Loucy (cell line): Measurements from ENCODE around the gene EFCAB5.

ENCODE experiments used
- H2AFZ ChIP-seq: fragments of 200-600 bp; sonication (generic); 2 replicates; pipeline ENCODE4 v1.6.0; 2016; ENCODE audit warnings: antibody characterized with exemption, mild to moderate bottlenecking, low read length, moderate library complexity
- H3F3A ChIP-seq: fragments of 200-600 bp; 2 replicates; pipeline ENCODE4 v1.6.0; 2016; ENCODE audit warnings: antibody characterized with exemption, low read depth, mild to moderate bottlenecking
- H3K27me3 ChIP-seq: fragments of 200-600 bp; sonication (generic); 2 replicates; pipeline ENCODE4 v1.6.1; 2014; ENCODE audit warnings: low read length, mild to moderate bottlenecking; ENCODE audit not compliant: insufficient read depth, poor library complexity, severe bottlenecking
- H3K36me3 ChIP-seq: fragments of 200-600 bp; sonication (generic); 2 replicates; pipeline ENCODE4 v1.6.1; 2016; ENCODE audit warnings: low read length; ENCODE audit not compliant: insufficient read depth
- H3K4me1 ChIP-seq: fragments of 200-600 bp; sonication (generic); 2 replicates; pipeline ENCODE4 v1.5.1; 2014; ENCODE audit warnings: low read length, mild to moderate bottlenecking; ENCODE audit not compliant: insufficient read depth, poor library complexity, severe bottlenecking
- H3K4me2 ChIP-seq: fragments of 200-600 bp; sonication (generic); 2 replicates; pipeline ENCODE4 v1.6.0; 2014; ENCODE audit warnings: antibody characterized with exemption, low read length, low read depth, mild to moderate bottlenecking; ENCODE audit not compliant: poor library complexity, severe bottlenecking
- H3K4me3 ChIP-seq: fragments of 200-600 bp; sonication (generic); 2 replicates; pipeline ENCODE4 v1.5.1; 2014; ENCODE audit warnings: low read length, mild to moderate bottlenecking, mixed read lengths; ENCODE audit not compliant: poor library complexity, severe bottlenecking
- H3K79me2 ChIP-seq: fragments of 200-600 bp; sonication (generic); 2 replicates; pipeline ENCODE4 v1.6.1; 2014; ENCODE audit warnings: low read length; ENCODE audit not compliant: insufficient read depth
- H3K9ac ChIP-seq: fragments of 200-600 bp; sonication (generic); 2 replicates; pipeline ENCODE4 v1.6.0; 2014; ENCODE audit warnings: mild to moderate bottlenecking, low read depth, low read length, moderate library complexity; ENCODE audit not compliant: poor library complexity, severe bottlenecking
- H3K9me2 ChIP-seq: fragments of 200-600 bp; sonication (generic); replicated peaks from 2 replicates; pipeline ENCODE4 v1.6.1; 2016; ENCODE audit warnings: low read depth, low read length, mixed read lengths
- H3K9me3 ChIP-seq: fragments of 200-600 bp; sonication (generic); 2 replicates; pipeline ENCODE4 v1.6.1; 2014; ENCODE audit warnings: mild to moderate bottlenecking, antibody characterized with exemption, low read length, low read depth; ENCODE audit not compliant: insufficient read depth
- H4K20me1 ChIP-seq: fragments of 200-600 bp; sonication (generic); 2 replicates; pipeline ENCODE4 v1.6.0; 2014; ENCODE audit warnings: antibody characterized with exemption, low read length, mild to moderate bottlenecking; ENCODE audit not compliant: insufficient read depth, poor library complexity, severe bottlenecking
- EZH2phosphoT487 ChIP-seq: fragments of 200-600 bp; IDR thresholded peaks from 2 replicates; pipeline ENCODE4 v1.6.1; 2018; ENCODE audit warnings: antibody characterized with exemption, mild to moderate bottlenecking, moderate library complexity, borderline replicate concordance
- TF ChIP-seq, protein P1 (sequence below): fragments of 200-600 bp; sonication (generic); conservative IDR thresholded peaks from 2 replicates; pipeline ENCODE4 v1.5.1; 2014; ENCODE audit warnings: mild to moderate bottlenecking, antibody characterized with exemption, low read length

The EFCAB5 gene

DNA sequence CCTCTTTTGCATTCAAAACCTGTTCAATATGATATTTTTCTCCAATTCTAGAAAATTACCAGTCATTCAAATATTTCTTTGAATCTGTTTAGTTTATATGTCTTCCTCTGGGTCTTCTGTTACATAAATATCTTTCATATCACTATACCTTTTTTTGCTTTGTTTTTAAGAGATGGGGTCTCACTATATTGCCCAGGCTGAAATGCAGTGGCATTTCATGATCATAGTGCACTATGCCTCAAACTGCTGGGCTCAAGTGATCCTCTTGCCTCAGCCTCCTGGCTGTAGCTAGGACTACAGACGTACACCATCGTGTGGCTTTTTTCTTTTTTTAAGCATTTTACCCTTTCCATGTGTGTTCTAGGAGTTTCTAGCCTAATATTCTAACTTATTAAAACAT lies 214.0 kb downstream of the EFCAB5 start:
- peaks cover 16% of the 10 kb centered on the region for H3K79me2 ChIP-seq
- TF ChIP-seq, protein P1, sequence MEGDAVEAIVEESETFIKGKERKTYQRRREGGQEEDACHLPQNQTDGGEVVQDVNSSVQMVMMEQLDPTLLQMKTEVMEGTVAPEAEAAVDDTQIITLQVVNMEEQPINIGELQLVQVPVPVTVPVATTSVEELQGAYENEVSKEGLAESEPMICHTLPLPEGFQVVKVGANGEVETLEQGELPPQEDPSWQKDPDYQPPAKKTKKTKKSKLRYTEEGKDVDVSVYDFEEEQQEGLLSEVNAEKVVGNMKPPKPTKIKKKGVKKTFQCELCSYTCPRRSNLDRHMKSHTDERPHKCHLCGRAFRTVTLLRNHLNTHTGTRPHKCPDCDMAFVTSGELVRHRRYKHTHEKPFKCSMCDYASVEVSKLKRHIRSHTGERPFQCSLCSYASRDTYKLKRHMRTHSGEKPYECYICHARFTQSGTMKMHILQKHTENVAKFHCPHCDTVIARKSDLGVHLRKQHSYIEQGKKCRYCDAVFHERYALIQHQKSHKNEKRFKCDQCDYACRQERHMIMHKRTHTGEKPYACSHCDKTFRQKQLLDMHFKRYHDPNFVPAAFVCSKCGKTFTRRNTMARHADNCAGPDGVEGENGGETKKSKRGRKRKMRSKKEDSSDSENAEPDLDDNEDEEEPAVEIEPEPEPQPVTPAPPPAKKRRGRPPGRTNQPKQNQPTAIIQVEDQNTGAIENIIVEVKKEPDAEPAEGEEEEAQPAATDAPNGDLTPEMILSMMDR, result no peak
- TF ChIP-seq EZH2phosphoT487, result no peak
- no peaks in the 10 kb centered on the region for H3K4me1 ChIP-seq
- no peak overlapping the region for H2AFZ ChIP-seq
- H3K36me3 ChIP-seq, result peaks cover 7% of the 10 kb centered on the region; the same call in 1 of the 2 replicates
- H3K27me3 ChIP-seq, result no peaks in the 10 kb centered on the region
- no peaks in the 10 kb centered on the region; the same call in 1 of the 2 replicates for H3F3A ChIP-seq
- no peaks in the 10 kb centered on the region for H4K20me1 ChIP-seq
- no peaks in the 10 kb centered on the region for H3K9me2 ChIP-seq
- H3K9me3 ChIP-seq, result peaks cover 13% of the 10 kb centered on the region; the same call in 1 of the 2 replicates
- H3K4me3 ChIP-seq, result no peak overlapping the region
- H3K9ac ChIP-seq, result no peak overlapping the region
- H3K4me2 ChIP-seq, result no peak overlapping the region
